Activated CD4-positive, alpha-beta T cell treated with anti-CD3 and anti-CD28 coated beads, Interleukin-2, amount 50 U/mL, for 4 hours (primary cell): ENCODE measurements around the gene CDKN2D.
"Not testable (repeated sequence)": the region's sequence is repeated elsewhere in the genome, so short reads cannot be mapped to it uniquely, and the experiment has no call there.

ENCODE experiments used
- DNase-seq, 2 experiments: peaks; one replicate each; pipeline ENCODE4 v3.0.0-alpha.2; 2020

Gene CDKN2D

DNA sequence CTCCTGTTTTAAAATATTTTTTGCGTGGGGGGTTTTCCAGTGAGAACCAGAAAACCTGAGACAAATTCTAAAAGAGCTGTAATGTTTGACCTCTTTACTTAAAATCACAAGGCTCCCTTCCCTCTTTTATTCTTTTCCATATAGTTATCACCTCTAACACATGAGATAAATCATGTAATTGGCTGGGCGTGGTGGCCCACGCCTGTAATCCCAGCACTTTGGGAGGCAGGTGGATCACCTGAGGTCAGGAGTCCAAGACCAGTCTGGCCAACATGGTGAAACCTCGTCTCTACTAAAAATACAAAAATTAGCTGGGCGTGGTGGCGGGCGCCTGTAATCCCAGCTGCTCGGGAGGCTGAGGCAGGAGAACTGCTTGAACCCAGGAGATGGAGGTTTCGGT, 17.8 kb downstream of the CDKN2D start:
- not testable (repeated sequence) for DNase-seq

DNA sequence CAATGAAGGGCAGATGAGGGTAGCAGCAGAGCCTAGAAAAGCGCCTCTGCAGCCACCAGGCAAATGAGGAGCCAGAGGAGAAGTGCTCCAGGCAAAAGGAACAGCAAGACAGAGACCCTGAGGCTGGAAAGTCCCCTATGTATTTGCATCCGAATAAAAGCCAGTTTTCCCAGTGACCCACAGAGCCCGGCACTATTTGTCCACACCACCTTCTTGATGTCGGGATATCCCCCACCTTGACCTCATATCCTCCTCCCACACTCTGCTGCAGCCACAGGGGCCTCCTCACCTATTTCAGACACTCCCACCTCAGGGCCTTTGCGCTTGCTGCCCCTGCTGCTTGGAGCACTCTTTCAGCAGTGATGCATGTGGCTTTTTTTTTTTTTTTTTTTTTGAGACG, 18.4 kb downstream of the CDKN2D start:
- no peak for DNase-seq

DNA sequence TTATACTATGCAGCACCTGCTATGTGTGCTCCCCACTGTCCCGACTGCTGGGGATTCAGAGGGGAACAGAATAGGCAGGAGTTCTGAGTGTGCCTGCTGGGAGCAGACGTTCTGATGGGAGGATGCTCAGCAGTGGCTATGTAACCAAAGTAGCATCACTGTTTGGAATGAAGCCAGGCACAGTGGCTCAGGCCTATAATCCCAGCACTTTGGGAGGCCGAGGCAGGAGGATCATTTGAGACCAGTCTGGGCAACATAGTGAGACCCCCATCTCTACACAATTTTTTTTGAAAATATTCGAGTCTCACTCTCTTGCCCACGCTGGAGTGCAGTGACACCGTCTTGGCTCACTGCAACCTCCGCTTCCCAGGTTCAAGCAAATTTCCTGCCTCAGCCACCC, 19.0 kb downstream of the CDKN2D start:
- DNase-seq, result no peak

DNA sequence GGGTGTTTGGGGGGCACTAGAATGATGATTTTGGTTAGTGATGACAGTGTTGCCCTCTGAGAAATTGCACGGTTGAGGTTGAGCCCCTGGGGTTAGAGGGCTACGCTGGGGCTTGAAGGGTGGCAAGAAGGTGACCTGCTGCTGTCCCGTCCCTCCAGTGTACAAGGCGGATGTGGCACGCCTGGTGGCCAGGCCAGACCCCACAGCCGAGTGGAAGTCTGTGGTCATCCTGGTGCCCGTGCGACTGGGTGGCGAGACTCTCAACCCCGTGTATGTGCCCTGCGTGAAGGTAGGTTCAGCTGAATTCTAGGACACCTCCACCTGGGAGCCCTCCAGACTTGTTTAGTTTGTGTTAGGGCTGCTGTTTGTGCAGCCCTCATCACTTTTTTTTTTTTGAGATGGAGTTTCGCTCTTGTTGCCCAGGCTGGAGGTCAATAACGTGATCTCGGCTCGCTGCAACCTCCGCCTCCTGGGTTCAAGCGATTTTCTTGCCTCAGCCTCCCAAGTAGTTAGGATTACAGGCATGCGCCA, 20.0 kb downstream of the CDKN2D start:
- DNase-seq, result no peak

DNA sequence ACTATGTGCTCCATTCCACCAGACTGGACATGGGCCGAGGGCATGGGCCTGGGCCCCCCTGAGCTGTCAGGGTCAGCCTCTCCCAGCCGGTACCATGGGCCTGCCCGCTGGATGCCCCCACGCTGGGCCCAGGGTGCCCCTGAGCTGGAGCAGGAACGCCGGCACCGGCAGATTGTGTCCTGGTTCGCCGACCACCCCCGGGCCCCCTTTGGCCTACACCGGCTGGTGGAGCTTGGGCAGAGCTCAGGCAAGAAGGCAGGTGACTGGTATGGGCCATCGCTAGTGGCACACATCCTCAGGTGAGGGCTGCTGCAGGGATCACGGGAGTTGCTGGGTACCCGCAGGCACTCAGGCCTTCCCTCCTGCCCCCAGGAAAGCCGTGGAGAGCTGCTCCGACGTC, 22.0 kb downstream of the CDKN2D start:
- DNase-seq, result no peak

DNA sequence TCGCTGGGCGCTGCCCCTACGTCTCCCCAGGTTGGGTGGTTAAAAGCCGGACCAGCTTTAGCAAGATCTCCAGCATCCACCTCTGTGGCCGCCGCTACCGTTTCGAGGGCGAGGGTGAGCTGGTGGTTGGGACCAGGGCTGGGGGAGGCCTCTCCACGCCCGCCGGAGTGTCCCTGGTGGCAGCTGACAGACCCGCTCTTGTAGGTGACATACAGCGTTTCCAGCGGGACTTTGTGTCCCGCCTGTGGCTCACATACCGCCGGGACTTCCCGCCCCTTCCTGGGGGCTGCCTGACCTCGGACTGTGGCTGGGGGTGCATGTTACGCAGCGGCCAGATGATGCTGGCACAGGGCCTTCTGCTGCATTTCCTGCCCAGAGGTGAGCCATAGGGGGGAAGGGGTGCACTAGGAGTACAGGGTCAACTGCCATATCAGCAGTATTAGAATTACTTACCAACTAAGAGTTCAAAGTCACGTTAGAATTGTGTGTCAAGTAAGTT, 24.0 kb downstream of the CDKN2D start:
- DNase-seq, result no peak

DNA sequence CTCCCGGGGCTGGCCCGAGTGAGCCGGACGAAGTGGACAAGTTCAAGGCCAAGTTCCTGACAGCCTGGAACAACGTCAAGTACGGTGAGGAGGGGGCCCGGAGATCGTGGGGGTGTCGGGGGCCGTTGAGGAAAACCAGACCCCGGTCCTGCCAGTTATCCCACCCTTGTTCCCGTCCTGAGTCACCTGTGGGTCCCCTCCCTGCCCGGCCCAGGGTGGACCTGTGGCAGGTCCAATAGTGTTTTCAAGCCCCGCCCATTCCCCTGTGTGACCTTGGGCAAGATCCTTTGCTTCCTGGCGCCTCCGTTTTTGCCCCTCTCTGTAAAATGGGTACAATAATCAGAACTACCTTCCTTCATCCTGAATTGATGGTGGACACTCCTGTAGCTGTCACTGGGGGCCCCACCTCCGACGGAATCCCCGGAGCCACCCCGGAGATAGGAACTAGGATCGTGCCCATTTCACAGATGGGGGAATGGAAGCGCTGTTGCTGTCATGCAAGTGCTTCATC, 24.5 kb downstream of the CDKN2D start:
- no peak for DNase-seq

DNA sequence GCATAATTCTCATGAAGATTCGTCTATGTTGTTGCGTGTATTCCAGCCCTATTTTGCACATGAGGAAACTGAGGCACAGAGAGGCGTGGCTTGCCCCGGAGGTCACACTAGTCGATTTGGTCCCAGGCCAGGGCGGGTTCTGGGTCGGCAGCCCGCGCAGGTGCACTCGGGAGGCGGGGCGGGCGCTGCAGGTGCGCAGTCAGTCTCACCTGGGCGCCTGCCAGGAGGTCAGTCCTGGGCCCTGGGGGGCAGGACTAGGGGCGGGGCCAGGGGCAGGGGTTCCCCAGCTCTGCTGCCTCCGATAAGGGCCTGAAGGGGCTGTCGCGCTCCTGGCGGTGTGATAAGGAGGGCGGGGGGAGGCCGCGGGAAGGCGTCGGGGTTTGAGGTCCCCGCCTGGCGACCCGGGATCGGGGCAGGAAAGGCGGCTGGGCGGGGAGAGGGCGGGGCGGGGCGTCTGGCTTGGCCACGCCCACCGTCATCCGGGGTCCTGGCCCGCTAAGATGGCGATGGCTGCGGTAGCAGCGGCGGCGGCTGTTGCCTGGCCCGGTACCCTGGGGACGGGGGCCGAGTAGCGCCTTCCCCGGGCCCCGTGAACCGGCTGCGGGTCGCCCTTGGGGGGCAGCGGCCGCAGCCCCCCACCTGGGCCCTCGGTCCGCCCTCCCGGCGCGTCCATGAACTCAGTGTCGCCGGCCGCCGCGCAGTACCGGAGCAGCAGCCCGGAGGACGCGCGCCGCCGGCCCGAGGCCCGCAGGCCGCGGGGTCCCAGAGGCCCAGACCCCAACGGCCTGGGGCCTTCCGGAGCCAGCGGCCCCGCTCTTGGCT, 25.1 kb downstream of the CDKN2D start, which contains the start of gene ATG4D:
Gene ATG4D, plus strand, starts transcription at position 485 of the 822 bp plus-strand sequence. Its CDS starts 187 bp downstream, at position 672.
- peak; percentile 70 to 71 for DNase-seq

DNA sequence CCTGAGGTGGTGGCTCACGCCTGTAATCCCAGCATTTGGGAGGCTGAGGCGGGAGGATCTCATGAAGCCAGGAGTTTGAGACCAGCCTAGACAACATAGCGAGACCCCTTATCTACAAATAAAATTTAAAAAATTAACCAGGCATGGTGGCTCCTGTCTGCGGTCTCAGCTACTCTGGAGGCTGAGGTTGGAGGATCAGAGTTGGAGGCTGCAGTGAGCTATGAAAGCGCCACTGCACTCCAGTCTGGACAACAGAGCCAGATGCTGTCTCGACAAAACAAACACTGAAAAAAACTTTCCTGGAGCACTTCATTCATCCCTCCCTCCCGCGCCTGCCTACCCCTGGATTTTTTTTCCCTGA, 25.7 kb downstream of the CDKN2D start:
- no peak for DNase-seq

DNA sequence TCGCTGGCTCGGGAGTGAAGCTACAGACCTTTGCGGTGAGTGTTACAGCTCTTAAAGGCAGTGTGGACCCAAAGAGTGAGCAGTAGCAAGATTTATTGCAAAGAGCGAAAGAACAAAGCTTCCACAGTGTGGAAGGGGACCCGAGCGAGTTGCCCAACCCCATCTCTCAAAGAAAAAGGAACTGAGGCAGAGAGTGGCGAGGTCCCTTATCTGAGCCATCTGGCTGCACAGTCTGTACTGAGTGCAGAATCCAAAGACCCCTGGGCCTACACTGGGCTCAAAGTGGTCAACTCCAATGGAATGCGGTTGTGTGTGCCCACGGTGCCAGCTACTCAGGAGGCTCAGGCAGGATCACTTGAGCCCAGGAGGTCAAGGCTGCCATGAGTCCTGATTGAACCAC, 29.8 kb downstream of the CDKN2D start:
- DNase-seq, result not testable (repeated sequence)

DNA sequence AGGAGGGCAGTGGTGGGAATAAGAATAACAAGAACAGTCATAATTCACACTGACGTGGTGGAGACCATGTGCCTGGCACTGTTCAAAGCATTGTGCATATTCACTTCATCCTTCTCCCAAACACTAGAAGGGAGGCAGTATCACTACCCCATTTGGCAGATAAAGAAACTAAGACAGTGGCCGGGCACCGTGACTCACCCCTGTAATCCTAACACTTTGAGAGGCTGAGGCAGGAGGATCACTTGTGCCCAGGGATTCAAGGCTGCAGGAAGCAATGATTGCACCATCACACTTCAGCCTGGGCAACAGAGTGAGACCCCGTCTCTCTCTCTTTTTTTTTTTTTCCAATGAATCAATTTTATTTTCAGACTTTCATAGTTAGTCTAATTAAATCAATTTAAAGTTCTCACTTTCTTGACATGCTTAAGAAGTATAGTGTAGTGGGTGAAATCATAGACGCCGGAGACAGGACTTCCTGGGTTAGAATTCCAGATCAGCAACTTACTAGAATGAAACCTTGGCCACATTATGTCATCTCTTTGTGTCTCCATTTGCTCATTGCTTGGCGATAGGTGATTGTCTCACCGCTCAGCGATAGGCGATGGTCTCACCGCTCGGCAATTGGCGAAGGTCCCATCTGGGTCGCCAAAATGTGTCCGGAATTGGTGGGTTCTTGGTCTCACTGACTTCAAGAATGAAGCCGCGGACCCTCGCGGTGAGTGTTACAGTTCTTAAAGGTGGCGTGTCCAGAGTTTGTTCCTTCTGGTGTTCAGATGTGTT, 30.4 kb downstream of the CDKN2D start:
- no peak for DNase-seq

DNA sequence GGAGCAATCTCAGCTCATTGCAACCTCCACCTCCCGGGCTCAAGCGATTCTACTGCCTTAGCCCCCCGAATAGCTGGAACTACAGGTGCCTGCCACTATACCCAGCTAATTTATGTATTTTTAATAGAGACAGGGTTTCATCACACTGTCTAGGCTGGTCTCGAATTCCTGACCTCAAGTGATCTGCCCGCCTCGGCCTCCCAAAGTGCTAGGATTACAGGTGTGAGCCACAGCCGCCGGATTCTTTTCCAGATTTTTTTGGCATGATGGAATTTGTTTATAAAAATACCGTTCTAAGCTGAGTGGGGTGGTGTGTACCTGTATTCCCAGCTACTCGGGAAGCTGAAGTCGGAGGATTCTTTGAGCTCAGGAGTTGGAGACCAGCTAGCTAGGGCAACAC, 31.1 kb downstream of the CDKN2D start:
- DNase-seq, result no peak

DNA sequence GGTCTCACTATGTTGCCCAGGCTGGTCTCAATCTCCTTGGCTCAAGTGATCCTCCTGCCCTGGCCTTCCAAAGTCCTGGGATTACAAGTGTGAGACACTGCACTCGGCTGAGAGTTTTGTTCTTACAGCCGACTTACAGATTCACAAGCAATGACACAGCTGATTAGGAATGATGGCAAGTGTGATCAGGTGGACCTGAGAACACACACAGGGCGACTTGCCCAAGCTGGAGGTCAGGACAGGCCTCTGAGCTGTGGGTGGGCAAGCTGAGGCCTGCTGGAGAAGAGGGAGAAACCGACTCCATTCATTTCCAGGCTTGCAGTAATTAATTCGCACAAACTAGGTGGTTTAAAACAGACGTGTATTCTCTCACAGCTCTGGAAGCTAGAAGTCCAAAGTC, 33.2 kb downstream of the CDKN2D start:
- no peak for DNase-seq

DNA sequence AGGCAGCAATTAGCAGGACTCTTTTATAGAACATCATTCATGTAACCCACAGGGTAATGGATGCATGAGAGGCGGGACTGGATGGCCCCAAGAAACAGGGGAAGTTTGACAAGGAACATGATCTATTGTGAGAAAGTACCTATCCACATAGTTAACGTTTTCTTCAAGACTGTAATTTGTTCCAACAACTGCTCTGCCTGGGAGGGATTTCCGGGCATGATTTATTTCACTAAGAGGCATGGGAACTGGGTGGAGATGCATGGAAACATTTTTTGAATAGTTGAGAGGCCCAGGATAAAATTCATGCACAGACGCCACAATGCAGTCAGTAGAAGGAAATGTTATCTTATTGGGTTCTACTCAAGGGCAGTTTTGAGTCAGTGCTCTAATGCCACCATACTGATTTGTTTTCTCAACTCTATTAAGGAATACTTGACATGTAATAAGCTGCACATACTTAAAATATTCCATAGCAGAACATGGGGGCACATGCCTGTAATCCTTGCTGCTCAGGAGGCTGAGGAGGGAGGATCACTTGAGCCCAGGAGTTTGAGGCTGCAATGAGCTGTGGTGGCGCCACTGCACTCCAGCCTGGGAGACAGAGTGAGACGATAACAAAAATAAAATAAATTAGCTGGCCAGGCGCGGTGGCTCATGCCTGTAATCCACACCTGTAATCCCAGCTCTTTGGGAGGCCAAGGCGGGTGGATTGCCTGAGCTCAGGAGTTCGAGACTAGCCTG, 35.0 kb downstream of the CDKN2D start:
- no peak for DNase-seq

DNA sequence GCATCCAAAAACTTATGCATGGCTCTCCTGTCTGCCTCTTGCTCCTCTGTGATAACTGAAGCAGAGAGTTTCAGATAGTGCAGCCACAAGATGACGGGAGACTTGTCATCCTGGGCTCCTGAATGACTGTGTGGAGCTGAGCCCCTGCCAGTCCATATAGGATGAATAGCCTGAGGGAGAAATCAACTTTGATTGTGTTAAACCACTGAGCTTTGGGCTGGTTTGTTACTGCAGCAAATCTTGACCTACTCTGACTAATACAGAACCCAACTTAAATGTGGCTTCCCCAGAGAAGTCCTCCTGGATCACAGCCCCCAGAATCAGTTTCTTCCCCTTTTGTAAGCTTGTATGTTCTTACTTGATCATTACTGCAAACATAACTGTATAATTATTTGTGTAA, 36.3 kb downstream of the CDKN2D start:
- DNase-seq, result no peak

DNA sequence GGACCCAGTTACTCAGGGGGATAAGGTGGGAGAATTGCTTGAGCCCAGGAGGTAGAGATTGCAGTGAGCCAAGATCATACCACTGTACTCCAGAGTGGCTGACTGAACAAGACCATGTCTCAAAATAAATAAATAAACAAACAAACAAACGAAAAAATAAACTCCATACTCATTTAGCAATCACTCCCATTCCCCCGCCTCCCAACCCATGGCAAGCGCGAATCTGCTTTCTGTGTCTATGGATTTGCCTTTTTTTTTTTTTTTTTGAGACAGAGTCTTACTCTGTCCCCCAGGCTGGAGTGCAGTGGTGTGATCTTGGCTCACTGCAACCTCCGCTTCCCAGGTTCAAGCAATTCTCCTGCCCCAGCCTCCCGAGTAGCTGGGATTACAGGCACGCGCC, 41.9 kb downstream of the CDKN2D start:
- not testable (repeated sequence) for DNase-seq

DNA sequence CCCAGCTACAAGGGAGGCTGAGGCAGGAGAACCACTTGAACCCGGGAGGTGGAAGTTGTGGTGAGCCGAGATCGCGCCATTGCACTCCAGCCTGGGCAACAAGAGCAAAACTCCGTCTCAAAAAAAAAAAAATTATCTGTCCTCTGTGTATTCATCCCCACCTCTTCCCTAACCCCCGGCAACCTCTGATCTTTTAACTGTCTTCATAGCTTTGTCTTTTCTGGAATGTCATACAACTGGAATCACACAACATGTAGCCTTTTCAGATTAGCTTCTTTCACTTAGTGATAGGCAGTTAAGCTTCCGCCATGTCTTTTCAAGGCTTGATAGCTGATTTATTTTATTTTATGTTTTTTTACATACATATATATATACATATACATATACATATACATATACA, 43.1 kb downstream of the CDKN2D start:
- no peak for DNase-seq

DNA sequence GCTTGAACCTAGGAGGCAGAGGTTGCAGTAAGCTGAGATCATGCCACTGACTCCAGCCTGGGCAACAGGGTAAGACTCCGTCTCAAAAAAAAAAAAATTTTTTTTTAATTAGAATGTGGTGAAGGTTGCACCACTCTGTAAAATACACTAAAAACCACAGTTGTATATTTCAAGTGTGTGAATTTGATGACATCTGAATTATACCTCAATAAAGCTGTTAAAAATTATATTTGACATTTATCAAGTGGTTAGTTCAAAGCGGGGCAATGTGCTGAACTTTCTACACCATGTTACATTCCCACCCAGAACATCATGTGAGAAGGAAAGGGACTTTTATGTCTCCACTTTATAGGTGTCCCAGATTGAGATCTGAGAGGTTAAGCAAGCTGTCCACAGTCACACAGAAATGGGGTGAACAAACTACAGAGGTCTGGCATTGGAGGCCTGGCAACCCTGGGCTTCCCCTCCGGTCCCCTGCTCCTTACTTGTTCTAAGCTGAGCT, 45.6 kb downstream of the CDKN2D start:
- DNase-seq, result no peak

DNA sequence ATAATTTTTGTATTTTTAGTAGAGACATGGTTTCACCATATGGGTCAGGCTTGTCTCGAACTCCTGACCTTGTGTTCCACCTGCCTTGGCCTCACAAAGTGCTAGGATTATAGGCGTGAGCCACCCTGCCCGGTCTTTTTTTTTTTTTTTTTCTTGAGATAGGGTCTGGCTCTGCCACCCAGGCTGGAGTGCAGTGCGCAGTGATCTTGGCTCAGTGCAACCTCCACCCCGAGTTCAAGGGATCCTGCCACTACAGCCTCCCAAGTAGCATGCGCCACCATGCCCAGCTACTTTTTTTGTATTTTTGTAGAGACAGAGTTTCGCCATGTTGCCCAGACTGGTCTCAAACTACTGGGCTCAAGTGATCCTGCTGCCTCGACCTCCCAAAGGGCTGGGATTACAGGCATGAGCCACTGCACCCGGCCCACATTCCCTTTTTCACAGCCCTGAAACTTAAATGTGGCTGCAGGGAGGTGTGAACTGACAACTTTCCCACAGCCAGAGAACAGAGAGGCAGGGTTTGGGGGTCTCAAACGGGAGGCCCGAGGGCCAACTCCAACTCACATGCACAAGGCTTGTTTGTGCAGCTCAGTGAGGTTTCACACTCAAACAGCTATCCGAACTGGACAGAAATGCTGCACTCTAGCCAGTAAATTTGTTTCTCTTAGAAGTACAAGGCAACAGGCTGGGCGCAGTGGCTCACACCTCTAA, 47.2 kb downstream of the CDKN2D start:
- no peak for DNase-seq

DNA sequence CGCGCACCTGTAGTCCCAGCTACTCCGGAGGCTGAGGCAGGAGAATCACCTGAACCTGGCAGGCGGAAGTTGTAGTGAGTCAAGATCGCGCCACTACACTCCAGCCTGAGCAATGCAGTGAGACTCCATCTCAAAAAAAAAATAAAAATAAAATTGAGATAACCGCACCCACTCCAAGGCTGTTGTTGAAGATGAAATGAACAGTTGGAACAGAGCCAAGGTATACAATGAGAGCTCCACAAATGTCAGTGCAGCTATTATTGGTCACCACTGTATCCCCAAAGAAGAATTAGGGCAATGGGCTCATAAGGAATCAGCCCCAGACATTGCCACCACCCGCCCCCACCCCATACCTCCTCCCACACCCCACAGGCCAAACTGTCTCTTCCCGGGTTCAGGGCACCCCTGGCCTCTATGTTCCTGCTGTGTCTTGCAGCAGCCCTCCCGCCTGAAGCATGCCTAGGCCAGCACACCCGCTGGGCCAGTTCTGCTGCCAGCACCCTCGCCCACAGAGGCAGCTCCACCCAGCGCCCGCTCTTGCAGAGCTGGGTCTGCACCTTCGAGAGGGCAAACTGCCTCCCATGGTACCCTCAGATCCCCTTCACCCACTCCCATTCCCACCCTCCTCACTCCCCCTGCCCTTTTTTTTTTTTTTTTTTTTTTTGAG, 48.0 kb downstream of the CDKN2D start:
- DNase-seq, result no peak

DNA sequence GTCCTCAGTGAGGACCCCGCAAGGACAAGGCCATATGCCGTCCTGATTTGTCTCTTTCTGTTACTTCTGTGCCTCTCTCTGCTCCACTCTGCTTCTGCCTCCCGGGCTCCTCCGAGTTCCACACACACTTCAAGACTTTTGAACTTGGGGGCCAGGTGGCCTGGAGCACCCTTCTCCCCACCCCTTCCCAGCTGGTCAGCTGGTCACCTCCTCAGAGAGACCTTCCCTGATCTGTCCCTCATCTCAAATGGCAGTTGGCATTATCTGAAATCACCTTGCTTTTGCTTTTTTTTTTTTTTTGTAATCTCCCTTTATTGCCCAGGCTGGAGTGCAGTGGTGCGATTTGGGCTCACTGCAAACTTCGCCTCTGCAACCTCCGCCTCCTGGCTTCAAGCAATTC, 49.4 kb downstream of the CDKN2D start:
- DNase-seq, result no peak
